Cardiac muscle cell (in vitro differentiated cells and primary cell): ENCODE results near the gene ENOX1. TPM values are rescaled to one million over a fixed set of nuclear protein-coding genes. Genes with fewer than 3 reads are reported as not detected.

Experiments used
- DNase-seq, 2 donors: peaks; one replicate each; pipeline versions ENCODE4 v3.0.0 to v3.0.0-alpha.2; 2010 to 2017; ENCODE audit warnings: low read depth in 1 of 2, low spot score in 1 of 2
- H3K27ac ChIP-seq: fragments of 200-600 bp; sonication (generic); 2 replicates; pipeline ENCODE4 v1.5.1; 2016
- H3K27me3 ChIP-seq: fragments of 200-600 bp; sonication (generic); 2 replicates; pipeline ENCODE4 v1.6.0; 2016; ENCODE audit warnings: control low read depth
- H3K36me3 ChIP-seq: fragments of 200-600 bp; sonication (generic); 2 replicates; pipeline ENCODE4 v1.5.1; 2016; ENCODE audit warnings: control low read depth
- H3K4me1 ChIP-seq: fragments of 200-600 bp; sonication (generic); 2 replicates; pipeline ENCODE4 v1.8.1; 2017; ENCODE audit warnings: low read depth, mild to moderate bottlenecking, mixed run types
- H3K4me3 ChIP-seq: fragments of 200-600 bp; sonication (generic); 2 replicates; pipeline ENCODE4 v1.5.1; 2016; ENCODE audit warnings: mild to moderate bottlenecking
- H3K9me3 ChIP-seq: fragments of 200-600 bp; sonication (generic); 2 replicates; pipeline ENCODE4 v1.5.1; 2017; ENCODE audit warnings: low read depth, mild to moderate bottlenecking, control low read depth
- CTCF ChIP-seq: IDR thresholded peaks from 2 replicates; pipeline ENCODE4 v1.5.1; 2012; ENCODE audit warnings: low read depth, mild to moderate bottlenecking, low read length
- polyA plus RNA-seq: library from polyadenylated mRNA; unstranded; fragments of >200 nt; fragmentation: Nextera tagmentation; extraction: Ambion mirVana; gene quantifications from 2 replicates; pipeline ENCODE4 v1.2.1, GENCODE V29; 2016
- total RNA-seq: library from RNA; depleted of rRNA; stranded (reverse); fragments of >200 nt; gene quantifications from 2 replicates; pipeline ENCODE4 v1.2.3, GENCODE V29; 2016

Gene ENOX1
- total and polyA plus RNA-seq, 2 experiments from 2014 or later = 2.0 to 5.1 TPM

GRCh38 chr13:43441899-43442499, 344.8 kb downstream of the ENOX1 start:
- Histone ChIP-seq H3K4me1 (peaks cover 24% of the 10 kb centered on the region), H3K27me3 (no peaks in the 10 kb centered on the region), H3K27ac (no peak overlapping the region), H3K4me3 (no peak overlapping the region), H3K9me3 (no peaks in the 10 kb centered on the region), H3K36me3 (no peaks in the 10 kb centered on the region)
- DNase-seq = no peak
- TF ChIP-seq CTCF = no peak

GRCh38 chr13:43441464-43441863, 345.3 kb downstream of the ENOX1 start:
- Histone ChIP-seq H3K4me3 (no peak overlapping the region), H3K9me3 (no peaks in the 10 kb centered on the region), H3K4me1 (peaks cover 24% of the 10 kb centered on the region), H3K27me3 (no peaks in the 10 kb centered on the region), H3K27ac (no peak overlapping the region), H3K36me3 (no peaks in the 10 kb centered on the region)
- no peak for TF ChIP-seq CTCF
- DNase-seq = no peak

GRCh38 chr13:43434191-43434590, 352.6 kb downstream of the ENOX1 start:
- H3K36me3 ChIP-seq = no peaks in the 10 kb centered on the region
- TF ChIP-seq CTCF = no peak
- no peak overlapping the region for H3K4me3 ChIP-seq
- peak in 1 of 2 donors; percentile 3 for DNase-seq
- peaks cover 15% of the 10 kb centered on the region for H3K4me1 ChIP-seq
- no peaks in the 10 kb centered on the region for H3K9me3 ChIP-seq
- no peaks in the 10 kb centered on the region for H3K27me3 ChIP-seq
- no peak overlapping the region for H3K27ac ChIP-seq

GRCh38 chr13:43433691-43434141, 353.1 kb downstream of the ENOX1 start:
- no peak overlapping the region for H3K4me3 ChIP-seq
- H3K36me3 ChIP-seq = no peaks in the 10 kb centered on the region
- H3K9me3 ChIP-seq = no peaks in the 10 kb centered on the region
- H3K27ac ChIP-seq = no peak overlapping the region
- peaks cover 18% of the 10 kb centered on the region for H3K4me1 ChIP-seq
- no peak for TF ChIP-seq CTCF
- no peaks in the 10 kb centered on the region for H3K27me3 ChIP-seq
- DNase-seq = no peak

GRCh38 chr13:43432958-43433357, 353.8 kb downstream of the ENOX1 start:
- Histone ChIP-seq H3K27ac (no peak overlapping the region), H3K4me1 (peaks cover 16% of the 10 kb centered on the region), H3K9me3 (no peaks in the 10 kb centered on the region), H3K36me3 (no peaks in the 10 kb centered on the region), H3K4me3 (no peak overlapping the region), H3K27me3 (no peaks in the 10 kb centered on the region)
- DNase-seq = no peak
- TF ChIP-seq CTCF = no peak
